DMS153 treated with DMSO at 0.1 percent for 48 hours (cell line): ENCODE measurements around the gene ECD.

Source experiments
- DNase-seq: peaks from one replicate; lab custom pipeline; 2025; ENCODE audit not compliant: unreplicated experiment; lab: John Stamatoyannopoulos, UW

ECD gene

GRCh38 chr10:73167783-73168464, at the start of gene ECD, which contains the start of gene FAM149B1:
Gene ECD (minus strand): TSS chr10:73168008. CDS start chr10:73163937, 4,071 bp downstream.
Gene FAM149B1 (plus strand): TSS chr10:73168119. CDS start chr10:73168340, 221 bp downstream.
- peak; percentile 65 for DNase-seq

- no peak for DNase-seq
Measured at GRCh38 chr10:73215749-73216148, 47.9 kb upstream of the ECD start.

GRCh38 chr10:73211106-73211811, 43.5 kb upstream of the ECD start:
- DNase-seq = no peak

DNA sequence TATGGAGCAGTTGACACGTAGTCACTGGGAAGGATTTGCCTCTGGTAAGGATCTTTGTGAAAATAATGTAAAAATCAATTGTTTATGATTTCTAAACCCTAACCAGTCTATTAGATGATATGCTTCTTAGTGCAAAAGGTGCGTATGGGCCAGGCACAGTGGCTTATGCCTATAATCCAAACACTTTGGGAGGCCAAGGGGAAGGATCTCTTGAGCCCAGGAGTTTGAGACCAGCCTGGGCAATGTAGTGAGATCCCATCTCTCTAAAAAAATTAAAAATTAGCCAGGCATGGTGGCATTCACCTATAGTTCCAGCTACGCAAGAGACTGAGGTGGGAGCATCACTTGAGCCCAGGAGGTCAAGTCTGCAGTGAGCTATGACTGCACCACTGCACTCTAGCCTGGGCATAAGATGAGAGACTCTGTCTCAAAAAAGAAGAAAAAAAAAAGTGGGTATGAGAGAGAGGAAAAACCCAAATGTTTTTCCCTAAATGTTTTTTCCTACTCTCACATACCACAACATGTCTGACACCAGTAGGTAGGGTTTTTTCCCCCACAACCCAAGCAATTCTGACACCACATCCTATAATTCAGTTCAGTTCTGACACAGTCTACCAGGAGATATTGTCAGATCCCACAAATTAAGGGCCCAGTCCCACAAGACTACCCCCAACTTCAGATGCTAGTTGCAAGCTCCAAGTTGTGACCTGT, 42.7 kb upstream of the ECD start:
- DNase-seq = no peak

DNA sequence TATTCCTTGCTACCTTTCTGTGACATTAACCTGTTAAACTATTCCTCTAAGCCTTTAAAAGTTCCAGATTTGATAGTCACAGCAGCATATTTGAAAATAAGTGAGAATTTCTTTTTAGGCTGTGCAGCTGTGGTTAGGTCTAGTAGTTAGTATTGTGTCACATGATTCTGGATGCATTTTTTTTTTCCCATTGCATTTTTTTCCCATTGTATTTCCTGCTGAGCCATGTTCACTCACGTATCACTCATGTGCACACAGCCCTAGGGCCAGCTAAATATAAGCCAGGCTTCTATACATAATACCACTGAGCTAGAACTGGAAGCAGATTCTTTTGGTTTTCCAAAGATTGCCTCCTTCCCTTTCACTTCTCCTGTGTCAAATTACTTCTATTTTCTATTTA, 41.9 kb upstream of the ECD start:
- no peak for DNase-seq

GRCh38 chr10:73207883-73208282, 40.1 kb upstream of the ECD start:
- DNase-seq = no peak

GRCh38 chr10:73206385-73206784, 38.6 kb upstream of the ECD start:
- no peak for DNase-seq

DNA sequence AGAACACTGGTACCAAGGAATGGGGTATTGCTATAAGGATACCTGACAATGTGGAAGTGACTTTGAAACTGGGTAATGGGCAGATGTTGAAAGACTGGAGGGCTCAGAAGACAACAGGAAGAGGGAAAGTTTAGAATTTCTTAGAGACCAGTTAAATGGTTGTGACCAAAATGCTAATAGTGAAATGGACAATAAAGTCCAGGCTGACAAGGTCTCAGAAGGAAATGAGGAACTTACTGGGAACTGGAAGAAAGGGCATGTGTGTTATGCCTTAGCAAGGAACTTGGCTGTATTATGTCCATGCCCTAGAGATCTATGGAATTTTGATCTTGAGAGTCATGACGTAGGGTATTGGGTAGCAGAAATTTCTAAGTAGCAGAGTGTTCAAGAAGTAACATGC, 38.1 kb upstream of the ECD start:
- no peak for DNase-seq

- DNase-seq = no peak
Measured at GRCh38 chr10:73205081-73205480, 37.3 kb upstream of the ECD start.

DNA sequence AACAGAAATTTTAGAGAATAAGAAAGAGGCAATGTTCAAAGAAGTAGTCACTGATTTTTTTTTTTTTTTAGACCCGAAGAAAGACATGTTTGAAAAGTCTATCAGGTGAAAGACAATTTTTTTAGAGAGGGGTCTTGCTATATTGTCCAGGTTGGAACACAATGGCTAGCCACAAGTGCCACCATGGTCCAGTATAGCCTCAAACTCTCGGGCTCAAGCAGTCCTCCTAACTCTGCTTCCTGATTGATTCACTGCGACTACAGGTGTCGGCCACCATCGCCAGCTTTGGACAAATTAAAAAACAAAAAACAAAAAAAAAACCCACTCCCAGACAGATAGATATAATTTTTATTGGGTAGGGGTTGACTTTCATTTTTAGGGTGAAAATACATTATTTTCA, 22.4 kb upstream of the ECD start:
- DNase-seq = no peak

DNA sequence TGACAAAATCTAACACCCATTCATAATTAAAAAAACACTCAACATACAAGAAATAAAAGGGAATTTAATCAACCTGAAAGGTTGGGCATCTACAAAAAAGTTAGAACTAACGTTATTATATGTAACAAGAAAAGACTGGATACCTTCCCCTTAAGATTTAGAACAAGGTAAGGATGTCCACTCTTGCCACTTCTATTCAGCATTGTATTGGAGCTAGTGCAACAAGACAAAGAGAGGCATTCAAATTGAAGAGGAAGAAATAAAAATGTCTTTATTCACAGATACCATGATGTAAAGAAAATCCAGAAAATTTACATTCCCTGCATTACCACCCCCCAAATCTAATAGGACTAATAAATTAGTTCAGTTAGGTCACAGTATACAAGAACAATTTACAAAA, 18.5 kb upstream of the ECD start:
- DNase-seq = no peak

DNA sequence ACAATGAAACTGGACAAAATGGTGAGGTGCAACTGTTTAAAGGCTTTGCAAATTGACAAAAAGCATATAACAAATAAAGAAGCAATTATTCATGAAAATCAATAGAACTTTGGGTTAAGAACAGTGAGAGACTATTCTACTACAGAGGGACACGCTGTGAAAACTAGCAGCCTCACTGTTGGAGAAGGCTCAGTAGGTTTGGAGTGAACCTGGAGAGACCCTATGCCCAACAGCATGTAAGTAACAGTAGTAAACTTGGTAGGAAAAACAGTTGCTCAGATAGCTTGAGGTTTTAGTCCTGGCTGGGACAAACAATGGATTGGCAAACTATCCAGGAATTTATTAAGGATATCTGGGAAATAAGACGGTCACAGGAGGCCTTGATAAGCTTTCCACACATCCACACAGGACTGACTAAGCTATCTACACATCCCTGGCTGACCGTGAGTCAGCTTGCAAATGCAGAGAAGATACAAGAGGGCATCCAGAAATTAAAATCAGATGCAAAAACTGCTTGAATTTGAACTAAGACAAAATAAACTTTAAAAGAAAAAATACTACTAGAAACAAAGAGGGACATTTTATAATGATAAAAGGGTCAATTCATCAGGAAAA, 16.0 kb upstream of the ECD start:
- no peak for DNase-seq

DNA sequence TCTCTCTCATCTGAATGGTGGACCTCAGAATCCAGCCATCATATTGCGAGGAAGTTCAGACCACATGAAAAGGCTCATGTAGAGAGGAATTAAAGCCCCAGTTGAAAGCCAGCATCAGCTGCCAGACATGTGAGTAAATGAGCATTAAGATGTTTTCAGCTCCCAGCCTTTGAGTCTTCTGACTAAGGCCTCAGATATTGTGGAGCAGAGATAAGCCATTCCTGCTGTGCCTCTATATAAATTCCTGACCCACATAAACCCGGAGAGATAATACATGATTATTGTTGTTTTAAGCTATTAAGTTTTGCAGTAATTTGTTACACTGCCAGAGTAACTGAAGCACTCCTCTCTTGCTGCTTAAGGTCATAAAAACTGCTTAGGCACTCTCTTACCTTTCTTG, 14.8 kb upstream of the ECD start:
- no peak for DNase-seq

- DNase-seq = no peak
Measured at GRCh38 chr10:73174148-73174925, 6.5 kb upstream of the ECD start.

- DNase-seq = no peak
Measured at GRCh38 chr10:73172867-73173266, 5.1 kb upstream of the ECD start.

- DNase-seq = no peak
Measured at GRCh38 chr10:73169320-73169719, 1.5 kb upstream of the ECD start.

DNA sequence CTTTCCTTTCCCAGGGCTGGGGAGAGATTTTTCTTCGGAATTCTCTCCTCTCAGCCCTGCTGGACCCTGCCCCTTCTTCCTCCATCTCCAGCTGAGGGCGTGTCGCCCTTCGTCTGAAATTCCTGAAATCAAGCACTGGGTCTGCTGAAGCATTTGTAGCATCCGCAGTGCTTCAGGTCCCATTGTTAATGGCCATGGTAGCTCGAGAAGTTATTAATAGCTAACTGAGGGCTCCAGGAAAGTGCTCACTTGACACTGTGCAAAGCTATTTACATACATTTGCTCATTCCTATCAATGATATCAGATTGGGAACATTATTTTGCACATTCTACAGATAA, 626 bp upstream of the ECD start:
- no peak for DNase-seq

GRCh38 chr10:73167458-73167782, 388 bp downstream of the ECD start:
- DNase-seq = no peak

- DNase-seq = no peak
Measured at GRCh38 chr10:73166972-73167371, 836 bp downstream of the ECD start.

GRCh38 chr10:73163096-73163495, 4.7 kb downstream of the ECD start:
- DNase-seq = no peak

DNA sequence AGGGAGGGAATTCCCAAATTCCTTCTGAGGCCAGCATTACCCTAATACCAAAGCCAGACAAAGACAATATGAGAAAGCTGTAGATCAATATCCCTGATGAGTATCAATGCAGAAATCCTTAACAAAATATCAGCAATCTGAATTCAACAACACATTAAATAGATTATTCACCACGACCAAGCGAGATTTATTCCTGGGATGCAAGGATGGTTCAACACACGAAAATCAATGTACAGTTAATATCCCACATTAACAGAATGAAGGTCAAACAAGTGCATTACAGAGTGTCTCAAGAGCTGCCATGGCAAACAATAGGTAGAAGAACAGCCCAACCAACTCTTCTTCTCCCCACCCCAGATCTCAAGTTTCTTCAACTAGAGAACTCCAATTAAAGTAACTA, 6.1 kb downstream of the ECD start:
- no peak for DNase-seq
